Right atrium auricular region (tissue), 2 donors: ENCODE results near the gene DLGAP4. TPM values are rescaled to one million over a fixed set of nuclear protein-coding genes. Genes with fewer than 3 reads are reported as not detected.

Source experiments
- DNase-seq: peaks from one replicate; pipeline ENCODE4 v3.0.0-alpha.2; 2019; ENCODE audit warnings: low spot score
- H3K27ac ChIP-seq, 2 donors: fragments of 200-600 bp; sonication (generic); 1 replicate in 1 of 2; 2 replicates in 1 of 2; pipeline ENCODE4 v1.5.1; 2016 to 2019
- H3K27me3 ChIP-seq, 2 donors: fragments of 200-600 bp; sonication (generic); one replicate each; pipeline versions ENCODE4 v1.5.1 to v1.6.0; 2017 to 2019
- H3K36me3 ChIP-seq: fragments of 200-600 bp; sonication (generic); one replicate; pipeline ENCODE4 v1.5.1; 2016
- H3K4me1 ChIP-seq, 2 donors: fragments of 200-600 bp; sonication (generic); one replicate each; pipeline versions ENCODE4 v1.5.1 to v1.6.0; 2017 to 2019
- H3K4me3 ChIP-seq, 2 donors: fragments of 200-600 bp; sonication (generic); 1 replicate in 1 of 2; 2 replicates in 1 of 2; pipeline ENCODE4 v1.5.1; 2017 to 2019; ENCODE audit warnings: mild to moderate bottlenecking in 1 of 2, moderate library complexity in 1 of 2
- H3K9me3 ChIP-seq, 2 donors: fragments of 200-600 bp; sonication (generic); one replicate each; pipeline ENCODE4 v1.5.1; 2019
- CTCF ChIP-seq, 2 donors: fragments of 200-600 bp; sonication (generic); IDR thresholded peaks; one replicate each; pipeline ENCODE4 v1.5.1; 2019; ENCODE audit warnings: antibody characterized with exemption in 2 of 2
- total RNA-seq, 2 donors: library from RNA; depleted of rRNA; stranded (reverse); fragments of >200 nt; gene quantifications; one replicate each; pipeline ENCODE4 v1.1.0, GENCODE V29; 2016

DLGAP4 gene
- total RNA-seq, 2 donors from 2014 or later: 30.0 to 50.2 TPM

- Histone ChIP-seq H3K27ac (no peak overlapping the region), H3K4me1 (peaks cover 0 to 8% of the 10 kb centered on the region in 2 donors), H3K36me3 (no peaks in the 10 kb centered on the region), H3K4me3 (no peak overlapping the region), H3K27me3 (no peaks in the 10 kb centered on the region), H3K9me3 (no peaks in the 10 kb centered on the region)
- DNase-seq: no peak
- no peak for TF ChIP-seq CTCF (IDR thresholded peaks at IDR 0.05)
These were observed 128.2 kb downstream of the DLGAP4 start for GRCh38 chr20:36434383-36434782.

GRCh38 chr20:36435124-36435523, 129.0 kb downstream of the DLGAP4 start:
- TF ChIP-seq CTCF (IDR thresholded peaks at IDR 0.05): no peak
- no peak for DNase-seq
- H3K4me1 ChIP-seq: peaks cover 0 to 8% of the 10 kb centered on the region in 2 donors
- no peaks in the 10 kb centered on the region for H3K36me3 ChIP-seq
- H3K27ac ChIP-seq: no peak overlapping the region
- H3K4me3 ChIP-seq: no peak overlapping the region
- no peaks in the 10 kb centered on the region for H3K27me3 ChIP-seq
- no peaks in the 10 kb centered on the region for H3K9me3 ChIP-seq

DNA sequence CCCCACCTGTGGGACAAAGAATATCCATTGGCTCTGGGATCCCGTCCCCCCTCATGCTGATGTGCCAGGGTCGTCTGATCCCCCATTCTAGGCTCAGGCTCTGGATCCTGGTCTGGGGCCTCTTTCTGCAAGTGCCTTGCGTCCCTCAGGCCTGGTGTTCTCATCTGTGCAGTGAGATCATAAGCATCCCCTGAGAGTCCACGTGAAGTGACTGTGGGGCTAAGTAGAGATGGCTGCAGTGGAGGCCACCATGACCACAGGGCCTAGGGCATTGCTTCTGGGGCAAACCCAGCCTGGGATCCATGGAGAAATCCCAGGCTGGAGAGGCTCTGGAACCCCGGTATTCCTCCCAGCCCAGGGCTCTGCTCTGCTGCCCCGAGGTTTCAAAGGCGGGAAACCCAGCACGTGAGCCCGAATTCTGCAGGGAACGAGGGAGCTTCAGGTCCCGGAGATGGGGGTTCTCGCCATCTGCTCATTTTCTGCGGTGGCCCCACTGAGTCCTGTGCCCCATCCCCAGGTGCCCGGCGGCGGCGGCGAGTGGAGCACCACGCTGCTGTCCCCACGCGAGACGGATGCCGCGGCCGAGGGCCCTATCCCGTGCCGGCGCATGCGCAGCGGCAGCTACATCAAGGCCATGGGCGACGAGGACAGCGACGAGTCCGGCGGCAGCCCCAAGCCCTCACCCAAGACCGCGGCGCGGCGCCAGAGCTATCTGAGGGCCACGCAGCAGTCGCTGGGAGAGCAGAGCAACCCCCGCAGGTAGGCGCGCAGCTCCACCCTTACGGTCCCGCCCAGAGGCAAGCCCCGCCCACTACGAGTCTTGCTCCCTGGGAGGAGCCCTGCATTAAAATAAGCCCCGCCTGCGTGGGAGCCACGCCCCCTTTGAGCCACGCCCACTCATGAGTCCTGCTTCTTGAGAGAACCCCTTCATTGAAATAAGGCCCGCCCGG, 129.7 kb downstream of the DLGAP4 start:
- Histone ChIP-seq H3K4me1 (peaks cover 0 to 8% of the 10 kb centered on the region in 2 donors), H3K27ac (no peak overlapping the region), H3K36me3 (no peaks in the 10 kb centered on the region), H3K4me3 (peak overlapping the region; percentile 28 to 42), H3K27me3 (no peaks in the 10 kb centered on the region), H3K9me3 (no peaks in the 10 kb centered on the region)
- no peak for TF ChIP-seq CTCF (IDR thresholded peaks at IDR 0.05)
- DNase-seq: peak; percentile 69

GRCh38 chr20:36439040-36439730, 133.0 kb downstream of the DLGAP4 start:
- Histone ChIP-seq H3K27ac (no peak overlapping the region), H3K4me1 (peaks cover 0 to 8% of the 10 kb centered on the region in 2 donors), H3K9me3 (no peaks in the 10 kb centered on the region), H3K36me3 (no peaks in the 10 kb centered on the region), H3K27me3 (no peaks in the 10 kb centered on the region), H3K4me3 (no peak overlapping the region)
- peak; percentile 72 for DNase-seq
- TF ChIP-seq CTCF (IDR thresholded peaks at IDR 0.05): peak; percentile 78 to 90

DNA sequence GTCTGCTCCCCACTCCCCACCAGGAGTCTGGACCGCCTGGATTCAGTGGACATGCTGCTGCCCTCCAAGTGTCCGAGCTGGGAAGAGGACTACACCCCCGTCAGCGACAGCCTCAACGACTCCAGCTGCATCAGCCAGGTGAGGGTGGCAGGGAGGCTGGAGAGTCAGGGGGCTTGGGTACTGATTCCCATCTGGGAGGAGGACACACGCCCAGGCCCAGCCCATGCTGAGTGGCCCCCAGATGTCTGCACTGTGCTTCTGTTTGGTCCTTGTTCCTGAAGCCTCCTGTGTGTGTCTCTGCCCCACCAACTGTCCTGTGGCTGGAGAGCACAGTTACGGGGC, 133.6 kb downstream of the DLGAP4 start:
- no peak for DNase-seq
- H3K27me3 ChIP-seq: no peaks in the 10 kb centered on the region
- peaks cover 0 to 8% of the 10 kb centered on the region in 2 donors for H3K4me1 ChIP-seq
- no peaks in the 10 kb centered on the region for H3K9me3 ChIP-seq
- no peak overlapping the region for H3K27ac ChIP-seq
- H3K36me3 ChIP-seq: no peaks in the 10 kb centered on the region
- peak in 1 of 2 donors; percentile 5 for TF ChIP-seq CTCF (IDR thresholded peaks at IDR 0.05)
- no peak overlapping the region for H3K4me3 ChIP-seq
